GM19023 (cell line): ENCODE measurements around the gene LRG1.

Source experiments
- ATAC-seq: cut with Tn5 transposase; IDR thresholded peaks from one replicate; pipeline ENCODE4 v1.9.1; 2021; ENCODE audit warnings: mild to moderate bottlenecking, moderate library complexity; ENCODE audit not compliant: unreplicated experiment

LRG1 gene

DNA sequence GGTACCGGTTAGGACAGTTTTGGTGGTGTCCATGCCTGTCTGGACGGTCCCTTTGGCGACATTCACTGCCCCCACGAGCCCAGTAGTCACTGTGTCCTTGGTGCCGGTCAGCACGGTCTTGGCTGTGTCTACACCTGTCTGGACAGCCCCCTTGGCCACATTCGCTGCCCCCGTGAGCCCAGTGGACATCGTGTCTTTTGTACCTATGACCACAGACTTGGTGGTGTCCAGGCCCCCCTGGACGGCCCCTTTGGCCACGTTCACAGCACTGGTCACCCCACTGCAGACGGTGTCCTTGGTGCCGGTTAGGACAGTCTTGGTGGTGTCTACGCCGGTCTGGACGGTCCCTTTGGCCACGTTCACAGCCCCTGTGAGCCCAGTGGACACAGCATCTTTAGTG lies 27.8 kb downstream of the LRG1 start:
- no peak for ATAC-seq

DNA sequence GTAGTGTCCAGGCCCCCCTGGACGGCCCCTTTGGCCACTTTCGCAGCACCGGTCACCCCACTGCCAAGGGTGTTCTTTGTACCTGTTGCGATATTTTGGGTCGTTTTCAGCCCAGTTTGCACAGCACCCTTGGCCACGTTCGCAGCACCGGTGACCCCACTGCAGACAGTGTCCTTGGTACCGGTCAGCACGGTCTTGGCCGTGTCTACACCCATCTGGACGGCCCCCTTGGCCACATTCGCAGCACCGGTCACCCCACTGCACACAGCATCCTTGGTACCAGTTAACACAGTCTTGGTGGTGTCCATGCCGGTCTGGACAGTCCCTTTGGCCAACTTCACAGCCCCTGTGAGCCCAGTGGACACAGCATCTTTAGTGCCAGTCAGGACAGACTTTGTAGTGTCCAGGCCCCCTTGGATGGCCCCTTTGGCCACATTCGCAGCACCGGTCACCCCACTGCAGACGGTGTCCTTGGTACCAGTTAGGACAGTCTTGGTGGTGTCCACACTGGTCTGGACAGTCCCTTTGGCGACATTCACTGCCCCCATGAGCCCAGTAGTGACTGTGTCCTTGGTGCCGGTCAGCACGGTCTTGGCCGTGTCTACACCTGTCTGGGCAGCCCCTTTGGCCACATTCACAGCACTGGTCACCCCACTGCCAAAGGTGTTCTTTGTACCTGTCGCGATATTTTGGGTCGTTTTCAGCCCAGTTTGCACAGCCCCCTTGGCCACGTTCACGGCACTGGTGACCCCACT lies 28.4 kb downstream of the LRG1 start:
- ATAC-seq: no peak

DNA sequence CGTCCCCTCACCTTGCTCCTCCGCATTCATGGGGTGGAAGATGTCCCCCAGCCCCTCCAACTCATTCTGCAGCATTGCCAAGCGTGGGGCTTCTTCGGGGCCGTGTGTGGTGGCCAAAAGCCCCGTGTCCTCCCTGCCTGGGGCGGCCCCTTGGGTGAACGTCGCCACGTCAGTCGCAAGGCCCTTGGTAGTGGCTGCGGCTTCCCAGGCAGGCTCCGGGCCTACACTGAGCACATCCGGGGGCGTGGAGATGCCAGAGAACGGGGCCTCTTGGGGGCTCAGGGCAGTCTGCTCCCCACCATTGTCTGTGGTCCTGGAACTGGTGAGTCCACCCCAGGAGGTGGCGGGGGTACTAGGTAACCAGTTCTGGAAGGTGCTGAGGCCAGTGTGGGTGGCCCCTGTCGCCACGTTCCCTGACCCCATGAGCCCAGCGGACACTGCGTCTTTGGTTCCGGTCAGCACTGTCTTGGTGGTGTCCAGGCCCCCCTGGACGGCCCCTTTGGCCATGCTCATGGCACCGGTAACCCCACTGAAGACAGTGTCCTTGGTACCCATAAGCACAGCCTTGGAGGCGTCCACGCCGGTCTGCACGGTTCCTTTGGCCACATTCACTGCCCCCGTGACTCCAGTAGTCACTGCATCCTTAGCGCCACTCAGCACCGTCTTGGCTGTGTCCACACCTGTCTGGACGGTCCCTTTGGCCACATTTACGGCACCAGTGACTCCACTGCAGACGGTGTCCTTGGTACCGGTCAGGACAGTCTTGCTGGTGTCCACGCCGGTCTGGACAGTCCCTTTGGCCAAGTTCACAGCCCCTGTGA lies 29.2 kb downstream of the LRG1 start:
- ATAC-seq: no peak

DNA sequence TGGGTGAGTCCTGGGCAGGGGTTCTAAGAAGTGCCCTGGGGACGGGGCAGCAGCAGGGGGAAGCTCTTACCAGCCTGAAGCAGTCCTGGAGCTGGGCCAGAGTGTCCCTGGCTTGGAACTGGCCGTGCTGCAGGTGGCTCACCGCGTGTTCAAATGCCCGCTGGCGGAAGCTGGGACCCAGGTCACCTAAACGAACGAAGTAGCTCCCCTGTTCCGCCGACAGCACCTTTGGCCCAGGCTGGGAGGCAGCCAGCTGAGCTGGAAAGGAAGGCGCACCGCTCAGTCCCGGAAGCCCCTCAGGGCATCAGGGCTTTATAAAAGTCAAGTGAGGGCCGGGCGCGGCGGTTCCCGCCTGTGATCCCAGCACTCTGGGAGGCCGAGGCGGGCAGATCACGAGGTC lies 31.1 kb downstream of the LRG1 start:
- ATAC-seq: no peak

DNA sequence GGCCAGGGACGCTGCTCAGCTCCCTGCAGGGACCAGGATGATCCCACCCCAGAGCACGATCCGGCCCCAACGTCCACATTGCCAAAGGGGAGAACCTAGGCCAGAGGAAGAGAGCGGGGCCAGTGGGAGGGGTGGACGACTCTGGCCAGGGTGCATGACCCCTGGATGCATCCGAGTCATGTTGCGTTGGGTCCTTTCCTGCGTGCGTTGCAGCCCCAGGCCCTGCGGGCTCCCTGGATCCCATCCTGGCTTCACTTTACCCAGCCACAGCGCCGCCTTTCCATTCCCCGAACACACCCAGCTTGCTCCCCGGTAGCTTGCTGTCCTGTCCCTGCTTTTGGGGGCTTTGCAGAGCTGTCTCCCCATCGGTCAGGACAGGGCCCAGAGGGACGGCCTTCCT lies 32.0 kb downstream of the LRG1 start:
- no peak for ATAC-seq

DNA sequence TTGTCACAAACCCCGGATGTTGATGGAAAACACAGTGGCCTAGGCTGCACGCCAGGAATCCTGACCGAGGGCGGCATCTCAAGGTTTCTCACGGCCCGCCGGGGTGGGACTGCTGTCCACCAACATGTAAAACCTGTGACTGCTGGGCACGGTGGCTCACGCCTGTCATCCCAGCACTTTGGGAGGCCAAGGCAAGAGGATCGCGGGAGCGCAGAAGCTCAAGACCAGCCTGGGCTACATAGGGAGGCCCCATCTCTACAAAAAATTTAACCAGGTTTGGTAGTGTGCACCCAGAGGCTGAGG lies 32.7 kb downstream of the LRG1 start:
- ATAC-seq: no peak

DNA sequence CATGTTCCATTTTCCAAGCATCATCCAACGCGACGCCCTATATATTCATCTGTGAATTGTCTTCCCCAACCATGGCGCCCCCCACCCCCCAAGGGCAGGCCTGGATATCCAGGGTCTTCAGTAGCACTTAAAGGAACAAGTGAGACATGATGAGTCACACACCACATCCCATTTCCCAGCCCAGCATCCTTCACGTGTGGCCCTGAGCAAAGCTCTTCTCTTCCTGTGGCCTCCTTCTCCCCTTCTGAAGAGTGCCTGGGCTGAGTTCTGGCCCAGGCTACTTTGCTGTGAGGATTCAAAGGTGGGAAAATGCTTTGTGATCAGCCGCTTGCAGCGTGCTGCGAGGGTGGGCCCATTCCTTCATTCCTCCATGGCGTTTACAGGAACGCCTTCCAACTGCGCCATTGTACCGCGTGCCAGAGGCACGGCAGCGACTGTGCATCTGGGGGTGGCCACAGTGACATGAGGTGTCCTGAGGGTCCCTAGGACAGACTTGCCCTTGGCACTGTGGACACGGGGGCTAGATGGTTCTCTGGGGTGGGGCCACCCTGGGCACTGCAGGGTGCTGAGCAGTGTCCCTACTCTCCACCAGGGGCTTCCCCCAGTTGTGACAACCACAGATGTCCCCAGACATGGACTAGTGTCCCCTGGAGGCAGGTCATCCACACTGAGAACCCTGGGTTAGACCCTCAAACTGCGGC lies 33.2 kb downstream of the LRG1 start:
- ATAC-seq: no peak

DNA sequence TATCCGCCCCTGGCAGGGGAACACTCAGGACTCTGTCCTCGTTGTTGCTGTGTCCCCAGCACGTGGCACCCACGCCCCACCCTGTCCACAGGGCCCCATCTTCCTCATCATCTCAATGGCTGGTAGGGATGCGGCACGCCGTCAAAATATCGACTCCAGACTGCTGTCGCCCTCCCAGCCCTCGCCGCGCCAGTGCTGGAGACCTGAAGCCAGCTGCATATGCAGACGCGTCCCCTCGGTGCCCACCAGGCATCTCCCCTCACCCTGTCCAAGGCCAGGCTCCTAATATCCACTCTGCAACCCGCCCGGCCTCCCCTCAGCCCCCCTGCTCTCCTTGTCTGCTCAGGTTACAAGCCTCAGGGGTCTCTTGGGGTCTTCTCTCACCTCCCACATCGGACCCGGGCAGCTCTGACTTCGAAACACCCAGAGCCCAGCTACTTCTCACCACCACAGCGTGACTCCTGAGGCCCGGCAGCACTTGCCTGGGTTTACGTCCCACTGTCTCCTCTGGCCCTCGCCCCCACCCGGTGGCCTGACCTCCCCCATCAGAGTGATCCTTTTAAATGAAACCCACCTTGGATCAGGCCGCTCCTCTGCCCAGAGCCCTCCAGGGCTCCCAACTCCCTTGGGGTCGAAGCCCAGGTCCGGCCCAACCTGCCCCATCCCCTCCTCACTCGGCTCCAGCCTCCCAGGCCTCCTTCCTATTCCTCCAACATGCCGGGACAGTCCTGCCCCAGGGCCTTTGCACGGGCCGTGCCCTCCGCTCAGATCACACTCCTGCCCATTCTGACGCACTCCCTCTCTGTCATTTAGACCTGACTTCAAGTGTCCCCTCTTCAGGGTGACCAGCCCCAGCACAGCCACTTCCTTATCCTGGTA lies 34.0 kb downstream of the LRG1 start:
- no peak for ATAC-seq

DNA sequence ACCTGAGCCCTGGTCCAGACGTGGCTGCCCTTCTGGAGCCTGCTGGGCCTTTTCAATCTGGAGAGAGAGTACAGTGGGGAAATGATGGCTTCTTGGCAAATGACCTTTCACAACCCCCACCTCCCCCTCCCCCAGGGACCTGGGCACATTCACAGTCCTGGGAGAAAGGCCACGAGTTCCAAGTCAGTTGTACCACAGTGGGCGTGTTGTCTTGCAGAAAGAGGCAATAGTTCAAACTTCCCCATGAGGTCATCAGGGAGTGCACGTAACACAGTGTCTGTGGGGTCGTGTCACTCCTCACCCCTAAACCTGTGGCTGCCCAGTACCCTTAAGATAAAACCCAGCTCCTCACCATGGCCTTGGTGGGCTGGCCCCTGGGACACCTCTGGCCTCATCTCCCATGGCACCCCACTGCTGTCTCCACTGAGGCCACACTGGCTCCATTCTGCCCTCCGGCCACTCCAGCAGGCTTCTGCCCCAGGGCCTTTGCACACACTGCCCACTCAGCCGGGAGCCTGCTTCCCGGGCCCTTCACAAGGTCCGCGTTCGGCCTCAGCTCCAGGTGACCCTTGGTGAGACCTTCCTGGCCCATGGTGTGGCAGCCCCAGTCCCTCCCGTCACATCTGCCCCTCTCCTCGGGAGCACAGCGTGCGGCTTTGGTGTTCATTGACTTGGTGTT lies 34.8 kb downstream of the LRG1 start:
- no peak for ATAC-seq

DNA sequence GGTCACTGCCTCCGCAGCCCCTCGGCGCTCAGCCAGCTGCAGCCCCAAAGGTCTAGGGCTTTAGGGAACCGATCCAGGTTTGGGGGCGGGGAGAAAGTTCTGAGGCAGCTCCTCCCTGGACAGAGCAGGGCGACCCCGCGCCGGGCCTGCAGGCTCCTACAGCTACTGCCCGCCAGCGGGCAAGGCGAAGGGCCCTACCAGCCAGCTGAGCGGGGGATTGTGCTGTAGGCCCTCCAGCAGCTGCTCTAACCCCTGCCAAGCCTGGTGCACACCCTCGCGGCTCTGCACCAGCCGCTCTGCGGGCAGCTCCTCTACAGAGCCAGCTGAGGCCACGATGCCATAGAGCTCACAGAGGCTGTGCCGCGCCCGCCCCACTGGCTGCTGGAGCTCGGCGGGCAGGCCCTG lies 35.5 kb downstream of the LRG1 start:
- no peak for ATAC-seq

DNA sequence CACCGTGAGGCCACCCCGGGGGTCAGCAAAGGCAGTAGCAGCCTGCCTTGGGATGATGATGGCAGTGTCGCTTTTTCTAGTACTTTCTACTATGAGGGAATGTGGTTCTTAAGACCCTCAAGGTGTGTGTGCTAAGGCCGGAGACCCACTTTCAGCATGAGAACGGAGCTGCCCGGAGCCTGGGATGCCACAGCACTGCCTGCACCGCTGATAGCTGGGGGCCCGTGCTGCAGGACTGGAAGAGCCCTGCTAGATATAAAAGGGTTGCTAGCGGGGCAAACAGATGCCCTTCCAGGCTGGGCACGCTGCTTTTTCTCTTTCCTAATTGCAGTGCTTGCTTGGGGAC lies 36.0 kb downstream of the LRG1 start:
- no peak for ATAC-seq

DNA sequence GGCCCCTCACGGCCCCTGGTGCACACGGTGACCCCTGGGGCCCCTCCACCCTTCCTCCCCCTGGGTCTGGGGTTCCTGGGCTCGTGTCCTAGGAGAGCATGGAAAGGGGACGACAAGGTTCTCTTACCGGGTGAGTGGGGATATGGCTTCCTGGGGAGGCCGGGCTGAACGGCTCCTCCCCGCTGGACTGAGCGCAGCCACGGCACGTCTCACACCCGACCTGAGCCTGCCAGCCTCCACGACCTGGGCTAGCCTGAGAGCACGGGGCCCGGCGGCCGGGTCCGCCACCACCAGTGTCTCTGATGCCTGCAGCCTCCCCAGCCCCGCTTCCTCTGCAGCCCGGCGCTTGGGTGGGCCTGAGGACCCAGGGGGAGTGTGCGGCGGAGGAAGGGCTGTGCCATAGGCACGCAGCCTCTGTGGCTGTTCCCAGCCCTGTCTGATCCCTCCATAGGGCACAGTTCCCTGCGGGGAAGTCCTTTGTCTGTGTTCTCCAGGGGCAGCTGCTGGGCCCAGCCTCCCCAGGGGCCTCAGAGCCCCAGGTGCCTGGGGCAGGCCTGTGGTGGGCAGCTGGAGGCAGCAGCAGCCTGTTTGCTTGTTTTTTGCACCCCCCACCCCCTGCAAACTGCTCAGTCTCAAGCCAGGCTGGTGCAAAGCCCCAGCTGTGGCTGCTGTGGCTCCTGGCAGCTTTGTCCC lies 36.6 kb downstream of the LRG1 start:
- ATAC-seq: no peak

DNA sequence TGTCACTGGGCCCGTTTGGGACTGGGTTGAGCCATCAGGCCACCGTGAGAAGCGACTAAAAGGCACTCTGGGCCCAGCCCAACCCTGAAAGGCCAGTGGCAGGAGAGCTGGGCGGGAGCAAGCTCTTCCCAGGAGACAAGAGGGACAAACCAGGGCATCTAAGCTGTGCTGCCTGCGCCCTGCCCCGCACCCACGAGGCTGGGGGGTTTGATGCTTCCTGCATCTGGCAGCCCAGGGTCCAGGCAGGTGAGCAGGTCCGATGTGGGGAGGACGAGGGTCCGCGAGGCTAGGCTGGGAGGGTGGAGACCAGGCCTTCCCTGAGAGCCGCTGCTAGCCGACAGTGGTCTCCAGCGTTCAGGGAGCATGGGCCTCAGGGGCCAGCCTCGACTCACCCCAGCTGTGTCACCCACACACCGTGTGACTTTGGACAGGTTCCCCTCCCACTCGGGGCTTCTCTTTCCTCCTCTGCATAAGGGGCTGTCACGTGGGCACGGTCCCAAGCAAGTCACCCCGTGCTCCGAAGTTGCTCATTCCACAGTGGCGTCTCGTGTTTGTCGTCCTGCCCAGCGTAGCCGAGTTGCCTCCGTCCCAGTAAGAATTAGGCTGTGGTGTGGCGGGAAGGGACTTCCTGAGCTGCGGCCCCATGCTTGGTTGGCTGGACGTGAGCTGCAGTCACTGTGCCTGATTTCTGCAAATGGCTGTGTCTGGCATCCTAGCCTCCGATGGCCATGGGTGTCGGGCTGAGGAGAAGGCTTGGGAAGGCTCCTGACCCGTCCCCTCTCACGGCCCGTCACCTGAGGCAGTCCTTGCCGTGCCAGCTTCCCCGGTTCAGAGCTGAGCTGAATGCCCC lies 37.3 kb downstream of the LRG1 start:
- no peak for ATAC-seq

DNA sequence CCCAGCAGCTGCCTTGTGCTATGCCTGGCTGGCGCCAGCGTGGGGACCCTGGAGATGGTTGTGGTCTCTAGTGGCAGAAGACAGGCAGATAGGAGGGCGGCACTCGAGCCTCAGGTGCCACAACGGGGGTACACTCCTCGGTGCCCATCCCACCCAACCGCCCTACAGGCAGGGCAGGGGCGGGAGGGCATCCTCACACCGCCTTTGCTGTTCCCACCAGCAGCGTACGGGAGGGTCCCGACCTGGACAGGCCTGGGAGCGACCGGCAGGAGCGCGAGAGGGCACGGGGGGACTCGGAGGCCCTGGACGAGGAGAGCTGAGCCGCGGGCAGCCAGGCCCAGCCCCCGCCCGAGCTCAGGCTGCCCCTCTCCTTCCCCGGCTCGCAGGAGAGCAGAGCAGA lies 38.1 kb downstream of the LRG1 start:
- ATAC-seq: no peak

DNA sequence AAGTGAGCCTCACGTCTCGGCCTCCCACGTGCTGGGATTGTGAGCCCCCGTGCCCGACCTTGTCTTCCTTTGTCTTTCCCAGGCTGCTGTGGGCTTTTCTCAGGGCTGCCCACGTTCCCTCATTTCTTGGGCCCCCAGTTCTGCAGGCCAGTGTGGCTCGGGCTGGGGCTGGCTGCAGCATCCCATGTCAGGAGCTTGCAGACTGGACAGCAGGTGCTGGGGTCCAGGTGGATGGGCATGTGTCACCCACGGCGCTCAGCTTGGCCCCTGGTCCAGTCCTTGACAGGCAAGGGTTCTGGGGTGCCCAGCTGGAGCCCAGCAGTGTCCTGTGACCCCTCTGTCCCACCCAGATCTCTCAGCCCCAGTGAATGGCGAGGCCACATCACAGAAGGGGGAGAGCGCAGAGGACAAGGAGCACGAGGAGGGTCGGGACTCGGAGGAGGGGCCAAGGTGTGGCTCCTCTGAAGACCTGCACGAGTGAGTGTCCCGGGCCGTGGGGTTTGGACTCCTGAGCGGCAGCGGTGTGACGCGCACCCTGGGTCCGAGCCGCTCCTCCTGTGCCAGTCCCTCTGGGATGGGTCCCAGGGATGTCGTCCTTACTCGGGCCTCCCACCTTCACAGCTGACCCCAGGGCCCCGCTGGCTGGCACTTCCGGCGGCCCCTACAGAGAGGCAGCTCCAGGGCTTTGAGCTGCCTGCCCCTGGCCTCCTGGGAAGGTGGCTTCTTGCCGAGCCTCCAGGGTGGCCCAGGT lies 38.8 kb downstream of the LRG1 start:
- no peak for ATAC-seq

DNA sequence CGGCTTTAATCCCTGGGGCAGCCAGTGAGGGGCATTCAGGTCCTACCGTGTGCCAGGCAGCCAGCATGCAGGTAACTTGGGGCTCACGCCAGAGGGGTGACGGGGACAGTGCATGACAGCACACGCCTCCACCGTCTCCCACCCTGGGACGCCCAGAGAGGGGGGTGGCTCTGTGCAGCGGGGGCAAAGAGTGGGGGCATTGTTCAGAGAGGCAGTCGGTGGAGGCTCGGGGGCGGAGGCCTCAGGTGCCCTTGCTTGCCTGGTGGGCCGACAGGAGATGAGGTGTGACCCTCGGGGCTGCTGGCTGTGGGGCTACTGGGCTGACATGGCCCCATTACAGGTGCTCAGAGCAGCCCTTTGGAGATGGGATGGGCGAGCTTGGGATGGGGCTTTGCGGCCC lies 40.0 kb downstream of the LRG1 start:
- ATAC-seq: no peak

DNA sequence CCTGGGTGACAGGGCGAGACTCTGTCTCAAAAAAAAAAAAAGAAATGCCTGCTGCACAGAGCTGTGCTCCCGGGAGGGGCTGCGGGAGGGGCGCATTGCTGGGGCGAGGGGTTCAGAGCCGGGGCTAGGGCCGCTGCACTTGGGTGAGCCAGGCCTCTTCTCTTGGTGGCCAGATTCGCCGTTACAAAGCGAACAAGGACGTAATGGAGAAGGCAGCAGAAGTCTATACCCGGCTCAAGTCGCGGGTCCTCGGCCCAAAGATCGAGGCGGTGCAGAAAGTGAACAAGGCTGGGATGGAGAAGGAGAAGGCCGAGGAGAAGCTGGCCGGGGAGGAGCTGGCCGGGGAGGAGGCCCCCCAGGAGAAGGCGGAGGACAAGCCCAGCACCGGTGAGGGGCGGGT lies 40.5 kb downstream of the LRG1 start:
- no peak for ATAC-seq

DNA sequence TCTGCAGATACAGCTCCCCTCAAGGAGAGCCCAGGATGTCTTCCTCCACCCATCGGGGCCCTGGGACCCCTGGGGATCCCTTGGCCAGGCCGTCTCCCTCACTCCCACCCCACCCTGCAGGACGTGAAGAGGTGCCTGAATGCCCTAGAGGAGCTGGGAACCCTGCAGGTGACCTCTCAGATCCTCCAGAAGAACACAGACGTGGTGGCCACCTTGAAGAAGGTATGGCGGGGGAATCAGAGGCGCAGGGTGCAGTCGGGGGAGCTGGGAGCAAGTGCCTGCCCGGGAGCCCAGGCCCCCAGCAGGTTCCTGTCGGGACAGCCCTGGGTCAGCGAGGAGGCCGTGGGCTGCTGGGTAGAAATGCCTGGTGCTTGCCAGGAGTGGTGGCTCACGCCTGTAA lies 41.1 kb downstream of the LRG1 start:
- no peak for ATAC-seq
